H54 (cell line): Measurements from ENCODE around the gene SFXN1.
"Not testable (repeated sequence)": the region's sequence is repeated elsewhere in the genome, so short reads cannot be mapped to it uniquely, and the experiment has no call there.

Experiments used
- DNase-seq: peaks from one replicate; pipeline ENCODE4 v3.0.0; 2011; ENCODE audit warnings: low spot score, mixed read lengths; ENCODE audit not compliant: insufficient read length
- FAIRE-seq: peaks from 3 replicates; lab custom pipeline; 2011; peaks lifted over from hg19 to GRCh38; lab: Jason Lieb, UNC
- POLR2A ChIP-seq: IDR thresholded peaks from 2 replicates; pipeline ENCODE4 v1.6.1; 2011; ENCODE audit warnings: low read depth, mild to moderate bottlenecking, low read length

The SFXN1 gene

GRCh38 chr5:175531361-175531760, 53.0 kb downstream of the SFXN1 start:
- no peak for TF ChIP-seq POLR2A
- DNase-seq (no peak), FAIRE-seq (no peak)

- DNase-seq (peak; percentile 78), FAIRE-seq (no peak)
- TF ChIP-seq POLR2A: no peak
Measured at GRCh38 chr5:175534070-175534932, 55.9 kb downstream of the SFXN1 start.

- FAIRE-seq, DNase-seq: not testable (repeated sequence)
Measured at GRCh38 chr5:175535331-175535730, 57.0 kb downstream of the SFXN1 start.

GRCh38 chr5:175535796-175536195, 57.4 kb downstream of the SFXN1 start:
- no peak for FAIRE-seq

GRCh38 chr5:175538576-175538975, 60.2 kb downstream of the SFXN1 start:
- DNase-seq (no peak), FAIRE-seq (no peak)
- no peak for TF ChIP-seq POLR2A

More at GRCh38 chr5:175535796-175536195, 57.4 kb downstream of the SFXN1 start:
- no peak for DNase-seq
- no peak for TF ChIP-seq POLR2A

- no peak for TF ChIP-seq POLR2A
- DNase-seq (no peak), FAIRE-seq (no peak)
Measured at GRCh38 chr5:175539936-175540335, 61.6 kb downstream of the SFXN1 start.

- DNase-seq (no peak), FAIRE-seq (no peak)
- TF ChIP-seq POLR2A: no peak
Measured at GRCh38 chr5:175541264-175541663, 62.9 kb downstream of the SFXN1 start.

GRCh38 chr5:175542232-175542965, 64.0 kb downstream of the SFXN1 start:
- no peak for TF ChIP-seq POLR2A
- FAIRE-seq: no peak
- no peak for DNase-seq

- DNase-seq (no peak), FAIRE-seq (no peak)
- TF ChIP-seq POLR2A: no peak
Measured at GRCh38 chr5:175542966-175543235, 64.5 kb downstream of the SFXN1 start.

- no peak for TF ChIP-seq POLR2A
- no peak for FAIRE-seq
- no peak for DNase-seq
Measured at GRCh38 chr5:175544108-175544511, 65.8 kb downstream of the SFXN1 start.

- FAIRE-seq: no peak
- TF ChIP-seq POLR2A: no peak
- no peak for DNase-seq
Measured at GRCh38 chr5:175544586-175544985, 66.2 kb downstream of the SFXN1 start.

- FAIRE-seq: no peak
- no peak for TF ChIP-seq POLR2A
Measured at GRCh38 chr5:175547842-175548241, 69.5 kb downstream of the SFXN1 start.

GRCh38 chr5:175548626-175549311, 70.4 kb downstream of the SFXN1 start:
- DNase-seq (no peak), FAIRE-seq (no peak)
- TF ChIP-seq POLR2A: no peak

More at GRCh38 chr5:175547842-175548241, 69.5 kb downstream of the SFXN1 start:
- DNase-seq: no peak
